Putamen (tissue), 1 donor: ENCODE results near the gene PIM1.
A peak's percentile ranks its signal among the peaks of the same experiment; 100 is the strongest.
"Not testable (repeated sequence)": the region's sequence is repeated elsewhere in the genome, so short reads cannot be mapped to it uniquely, and the experiment has no call there.

Experiments
- DNase-seq: peaks from one replicate; pipeline ENCODE4 v3.0.0-alpha.2; 2016; ENCODE audit warnings: low spot score

The PIM1 gene

DNA sequence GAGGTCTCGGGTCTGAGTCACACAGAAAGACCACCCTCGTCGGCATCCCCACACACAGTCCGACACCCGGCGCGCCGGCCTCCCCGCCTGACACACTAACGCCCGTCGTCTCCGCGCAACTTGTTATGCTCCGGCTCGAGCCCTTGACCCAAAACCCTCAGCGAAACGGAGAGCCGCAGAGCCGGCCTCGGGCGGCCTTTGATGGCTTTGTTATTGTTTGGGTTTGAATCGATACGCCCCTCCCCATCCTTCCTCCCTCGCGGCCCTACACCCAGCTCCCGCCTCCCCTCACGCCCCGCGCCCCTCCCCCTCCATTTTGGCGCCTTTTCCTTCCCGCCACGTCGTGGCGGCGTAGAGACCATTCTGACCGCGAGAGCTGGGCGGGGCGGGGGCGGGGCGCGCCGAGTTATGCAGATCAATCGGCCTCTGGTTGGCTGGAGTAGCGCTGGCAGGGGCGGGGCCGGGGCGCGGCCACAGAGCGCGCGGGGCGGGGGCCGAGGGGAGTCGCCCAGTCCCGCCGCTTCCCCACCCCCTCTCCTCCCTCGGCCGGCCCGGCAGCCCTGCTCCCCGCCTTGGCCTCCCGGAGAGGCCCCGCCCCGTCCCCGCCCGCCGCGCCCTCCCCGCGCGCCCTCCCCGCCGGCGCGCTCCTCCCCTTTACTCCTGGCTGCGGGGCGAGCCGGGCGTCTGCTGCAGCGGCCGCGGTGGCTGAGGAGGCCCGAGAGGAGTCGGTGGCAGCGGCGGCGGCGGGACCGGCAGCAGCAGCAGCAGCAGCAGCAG, at the start of gene PIM1:
TSS of gene PIM1 (plus strand) at position 657 of the 777 bp plus-strand sequence. CDS start 424 bp downstream, outside the sequence.
- DNase-seq: peak; percentile 98

GRCh38 chr6:37121556-37121955, 48.4 kb upstream of the PIM1 start:
- no peak for DNase-seq

GRCh38 chr6:37122861-37123260, 47.1 kb upstream of the PIM1 start:
- DNase-seq: no peak

- DNase-seq: no peak
These were observed 45.8 kb upstream of the PIM1 start for GRCh38 chr6:37123957-37124729.

DNA sequence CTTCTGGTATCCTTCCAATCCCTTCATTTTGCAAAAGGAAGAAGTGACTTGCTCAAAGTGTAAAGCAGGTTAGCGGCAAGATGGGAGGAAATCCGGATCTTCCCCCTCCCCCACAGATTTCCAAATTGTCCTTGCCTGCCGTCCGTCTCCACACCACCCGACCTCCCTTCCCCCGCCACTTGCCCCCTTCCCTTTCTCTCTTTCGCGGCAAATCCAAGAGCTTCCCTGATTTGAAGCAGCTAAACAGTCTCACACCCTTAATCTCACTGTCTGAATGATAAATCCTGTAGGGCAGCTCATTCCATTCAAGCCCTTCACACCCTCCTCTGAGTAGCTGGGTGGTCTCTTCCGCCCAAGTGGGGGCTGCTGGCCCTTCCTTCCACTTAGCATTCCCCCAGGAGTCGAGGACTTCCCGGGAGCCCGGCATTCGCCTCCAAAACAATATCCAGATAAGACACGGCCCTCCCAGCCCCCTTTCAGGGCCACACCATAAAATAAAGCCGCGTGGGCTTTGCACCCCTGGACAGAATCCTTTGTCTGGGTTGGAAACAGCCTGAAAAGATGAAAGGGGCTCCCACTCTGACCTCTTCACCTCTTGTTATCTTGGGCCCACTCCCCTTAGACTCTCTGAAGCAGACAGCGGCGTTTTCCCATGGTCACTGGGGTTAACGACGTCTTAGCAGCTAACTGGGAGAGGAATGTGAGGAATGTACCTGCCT, 44.0 kb upstream of the PIM1 start:
- DNase-seq: no peak

DNA sequence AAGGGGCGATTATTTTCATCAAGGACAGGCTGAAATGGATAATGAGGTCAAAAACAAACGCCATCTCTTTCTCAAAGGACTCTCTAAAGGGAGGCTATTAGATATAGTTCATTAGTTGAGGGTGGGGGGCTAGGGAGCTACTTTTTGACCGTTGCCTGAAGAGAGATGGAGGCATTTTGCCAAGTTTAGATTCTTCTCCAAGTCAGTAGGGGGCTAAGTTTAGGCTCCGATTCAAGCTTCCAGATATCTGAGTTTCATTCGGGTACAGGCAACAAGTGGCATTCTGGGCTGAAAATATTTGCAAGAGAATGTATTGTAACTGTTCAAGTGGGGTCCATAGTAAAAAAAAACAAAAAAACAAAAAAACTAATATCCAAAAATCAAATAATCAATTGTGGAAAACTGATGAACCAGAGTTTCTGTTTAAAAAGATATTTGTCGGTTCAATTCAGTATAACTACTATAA, 43.4 kb upstream of the PIM1 start:
- DNase-seq: no peak

DNA sequence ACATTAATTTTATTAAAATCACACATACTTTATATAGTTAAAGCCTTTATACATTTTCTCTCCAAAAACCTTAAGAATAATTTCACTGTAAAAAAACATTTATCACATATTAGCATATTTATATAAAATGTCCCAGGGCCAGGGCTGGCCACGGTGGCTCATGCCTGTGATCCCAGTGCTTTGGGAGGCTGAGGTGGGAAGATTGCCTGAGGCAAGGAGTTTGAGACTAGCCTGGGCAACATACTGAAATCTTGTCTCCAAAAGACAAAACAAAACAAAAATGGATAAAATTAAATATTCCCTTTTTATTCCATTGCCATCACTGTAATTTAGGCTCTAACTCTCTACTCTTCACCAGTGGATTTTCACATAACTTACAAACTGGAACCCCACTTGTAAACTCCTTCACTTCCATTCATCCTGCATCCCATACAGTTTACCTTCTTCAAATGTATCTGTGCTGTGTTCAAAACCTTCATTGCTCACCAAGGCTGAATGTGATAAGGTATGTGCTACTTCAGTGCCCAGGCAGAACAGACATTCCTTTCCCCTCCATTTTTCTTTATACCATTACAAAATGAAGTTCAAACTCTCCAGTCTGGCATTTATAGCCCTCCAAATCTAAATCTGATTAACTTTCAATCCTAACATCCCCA, 42.9 kb upstream of the PIM1 start:
- DNase-seq: no peak

DNA sequence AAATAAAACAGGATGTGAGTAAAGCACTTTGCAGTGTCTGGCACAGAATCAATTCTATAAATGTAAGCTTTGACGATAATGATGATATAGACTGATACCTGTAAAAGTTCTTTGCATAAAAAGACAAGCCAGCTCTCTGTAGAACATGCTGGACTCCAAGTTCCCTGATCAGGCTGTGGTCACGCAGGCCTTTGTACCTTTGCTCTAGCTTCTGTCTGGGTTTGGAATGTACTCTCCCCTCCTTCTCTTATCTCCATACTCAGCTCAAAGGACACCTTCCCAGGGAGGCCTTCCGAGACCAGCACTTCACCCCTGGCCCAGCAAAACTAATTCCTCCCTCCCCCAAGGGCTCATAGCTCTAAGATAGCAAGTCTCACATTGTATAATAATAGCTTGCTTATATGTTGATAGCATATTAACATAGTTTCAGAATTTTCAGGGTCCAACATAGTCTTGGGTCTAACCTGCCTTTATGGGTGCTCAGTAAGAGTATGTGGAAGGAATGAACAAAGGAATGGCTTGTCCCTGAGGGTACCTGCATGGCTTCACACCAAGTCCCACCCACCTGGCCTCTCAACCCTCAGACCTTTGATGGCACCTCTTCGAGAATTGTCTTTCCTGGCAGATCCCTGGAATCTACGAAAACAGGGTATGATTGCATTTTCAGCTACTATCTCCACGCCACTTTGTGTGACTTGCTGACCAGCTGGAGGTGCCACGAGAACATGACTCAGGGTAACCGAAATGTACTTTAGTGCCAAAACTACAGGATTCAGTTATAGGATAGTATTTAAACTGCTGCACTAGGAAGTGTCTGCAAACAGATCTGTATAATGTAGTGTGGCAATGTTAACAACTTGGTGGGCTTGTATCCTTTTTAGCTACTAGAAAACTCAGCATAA, 41.7 kb upstream of the PIM1 start:
- DNase-seq: no peak

GRCh38 chr6:37128863-37129443, 41.0 kb upstream of the PIM1 start:
- DNase-seq: not testable (repeated sequence)

GRCh38 chr6:37129566-37129965, 40.4 kb upstream of the PIM1 start:
- DNase-seq: no peak

DNA sequence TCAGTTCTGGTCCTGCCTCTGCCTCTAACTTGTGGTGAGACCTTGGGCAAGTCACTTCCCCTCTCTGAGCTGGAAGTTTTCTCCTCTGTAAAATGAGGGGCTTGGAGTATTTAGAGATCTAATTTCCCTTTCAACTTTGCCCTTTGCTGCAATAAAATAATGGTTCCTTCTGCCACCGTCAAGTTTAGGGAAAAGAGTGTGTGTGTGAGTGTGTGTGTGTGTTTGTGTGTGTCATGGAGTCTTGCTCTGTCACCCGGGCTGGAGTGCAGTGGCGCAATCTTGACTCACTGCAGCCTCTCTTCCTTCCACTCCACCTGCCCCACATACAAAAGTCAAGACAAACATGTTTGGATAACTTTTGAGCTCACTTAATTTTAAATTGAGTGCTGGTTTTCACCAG, 39.2 kb upstream of the PIM1 start:
- no peak for DNase-seq

- DNase-seq: no peak
These were observed 38.6 kb upstream of the PIM1 start for GRCh38 chr6:37131104-37131959.

- no peak for DNase-seq
These were observed 38.0 kb upstream of the PIM1 start for GRCh38 chr6:37131960-37132253.

DNA sequence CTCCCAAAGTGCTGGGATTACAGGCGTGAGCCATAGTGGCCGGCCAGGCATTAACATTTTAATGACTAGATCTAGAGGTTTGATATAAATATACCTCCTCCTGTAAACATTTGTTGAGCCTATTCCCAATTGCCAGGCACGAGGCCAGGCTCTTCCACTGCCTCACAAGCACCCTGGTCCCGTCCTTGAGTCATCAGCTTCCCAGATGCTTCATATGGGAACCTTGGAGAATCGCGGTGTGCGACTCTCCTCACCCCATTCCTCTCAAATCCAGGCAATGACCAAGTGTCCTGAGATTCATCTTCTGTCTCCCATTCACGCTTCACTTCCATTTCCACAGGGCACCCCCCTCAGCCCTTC, 35.9 kb upstream of the PIM1 start:
- DNase-seq: no peak

DNA sequence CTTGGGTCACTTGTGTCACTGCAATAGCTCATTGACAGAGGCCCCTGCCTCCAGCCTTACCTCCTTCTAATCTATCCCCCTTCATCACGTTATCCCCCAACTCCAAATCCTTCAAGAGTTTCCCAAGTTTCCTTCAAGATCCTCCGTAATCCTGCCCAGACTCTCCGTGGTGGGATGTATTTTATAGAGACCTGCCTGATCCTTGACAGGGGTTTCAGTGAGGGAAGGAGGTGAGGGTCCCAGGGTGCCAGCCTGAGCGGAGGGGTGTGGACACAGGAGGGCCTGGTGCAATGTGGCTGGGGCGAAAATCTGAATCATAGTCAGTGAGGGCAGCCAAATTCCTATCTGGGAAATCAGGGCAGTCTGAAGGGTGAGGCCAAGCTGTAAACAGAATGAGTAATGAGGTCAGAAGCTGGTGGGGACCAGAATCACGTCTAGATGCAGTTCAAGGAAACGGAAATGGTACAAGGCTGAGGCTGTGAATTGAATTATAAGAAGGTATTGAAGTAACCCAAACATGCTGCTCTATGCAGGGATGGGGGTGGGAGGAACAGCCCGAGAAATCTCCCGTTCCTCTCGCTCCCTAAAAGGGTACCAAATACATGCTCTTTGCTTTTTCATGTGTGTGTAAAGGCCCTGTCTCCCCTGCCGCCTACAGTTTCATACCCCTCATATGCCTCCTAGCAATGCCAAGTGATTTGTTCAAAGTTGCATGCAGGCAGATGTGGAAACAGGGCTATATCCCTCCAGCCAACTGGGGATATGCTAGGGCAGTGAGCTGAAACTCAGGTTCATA, 35.4 kb upstream of the PIM1 start:
- DNase-seq: no peak

DNA sequence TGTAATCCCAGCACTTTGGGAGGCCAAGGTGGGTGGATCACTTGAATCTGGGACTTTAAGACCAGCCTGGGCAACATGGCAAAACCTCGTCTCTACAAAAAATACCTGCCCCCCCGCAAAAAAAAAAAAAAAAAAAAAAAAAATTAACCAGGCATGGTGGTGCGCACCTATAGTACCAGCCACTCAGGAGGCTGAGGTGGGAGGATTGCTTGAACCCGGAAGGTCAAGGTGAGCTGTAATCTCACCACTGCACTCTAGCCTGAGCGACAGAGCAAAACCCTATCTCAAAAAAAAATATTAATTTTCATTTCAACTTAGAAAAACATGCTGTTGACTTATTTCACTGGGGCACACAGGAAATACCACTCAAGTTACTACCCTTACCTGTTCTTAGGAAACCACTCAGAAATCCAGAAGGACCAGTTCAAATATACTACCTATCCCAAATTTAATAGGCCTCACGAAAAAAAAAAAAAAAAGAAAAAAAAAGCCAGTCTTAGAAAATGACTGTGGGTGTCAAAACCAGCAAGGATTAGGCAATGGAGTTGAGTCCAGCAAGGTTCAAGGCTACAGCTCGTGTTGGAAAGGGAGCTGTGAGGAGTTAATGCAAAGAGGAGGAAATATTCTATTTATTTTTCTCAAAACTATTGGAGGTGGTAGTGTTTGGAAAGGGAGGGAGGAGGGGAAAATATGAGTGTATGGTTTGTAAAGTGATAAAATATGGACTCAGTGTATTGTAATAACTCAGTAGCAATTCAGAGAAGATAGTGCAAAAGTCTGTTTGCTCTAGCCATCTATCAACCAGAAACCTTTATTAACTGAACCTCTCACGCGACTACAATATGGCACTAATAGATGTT, 33.9 kb upstream of the PIM1 start:
- no peak for DNase-seq

DNA sequence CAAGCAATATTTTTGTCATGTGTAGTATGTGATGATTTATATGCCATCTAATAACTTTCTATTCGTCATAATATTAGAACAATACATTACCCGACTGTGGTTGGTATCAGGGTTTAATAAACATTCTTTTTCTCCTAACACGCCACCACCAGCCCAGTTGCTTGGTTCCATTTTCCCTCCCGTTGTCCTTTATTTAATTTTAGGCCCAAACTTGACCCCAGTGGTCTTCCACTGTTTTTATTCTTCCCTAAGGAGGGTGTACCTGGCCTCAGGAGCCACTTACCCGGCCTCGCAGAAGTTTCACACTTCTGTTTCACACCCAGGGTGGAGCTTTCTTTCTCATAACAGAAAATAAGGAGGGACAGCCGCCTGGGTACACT, 33.1 kb upstream of the PIM1 start:
- no peak for DNase-seq
